ENCODE results near the gene CALCR.

DNA sequence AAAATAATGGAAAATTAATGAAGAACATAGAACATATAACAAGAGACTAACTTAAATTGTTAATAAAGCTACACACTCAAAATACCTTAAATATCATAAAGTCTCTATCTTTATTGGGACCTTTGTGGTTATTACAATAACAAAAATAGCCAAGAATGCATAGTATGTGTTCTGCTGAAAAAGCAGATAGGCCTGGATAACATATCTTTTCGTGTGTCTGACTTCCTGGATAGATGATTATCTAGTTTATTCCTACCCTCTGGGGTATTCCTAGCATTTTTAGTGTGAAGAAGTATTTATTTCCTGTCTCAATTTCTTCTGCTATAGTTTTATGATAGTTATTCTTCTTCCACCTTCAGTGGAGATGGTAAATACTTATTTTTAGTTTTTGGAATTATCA is 36.5 kb downstream of the CALCR start:
- no peak for TF ChIP-seq EZH2 (IDR thresholded peaks at IDR 0.05; ENCODE audit: insufficient read depth, poor library complexity, severe bottlenecking)
- TF ChIP-seq EZH2phosphoT487 (IDR thresholded peaks at IDR 0.05; ENCODE audit: insufficient read depth, low read depth) = no peak

All from GM23248 (cell line).